ENCODE data around the gene EIF5B.

Gene EIF5B

GRCh38 chr2:99373144-99373543 is 36.0 kb downstream of the EIF5B start:
- DNase-seq (ENCODE audit: low read depth) = no peak

GRCh38 chr2:99374747-99375146 is 37.6 kb downstream of the EIF5B start:
- DNase-seq (ENCODE audit: low read depth) = no peak

- no peak for DNase-seq (ENCODE audit: low read depth)
Measured at GRCh38 chr2:99376254-99376864, 39.2 kb downstream of the EIF5B start.

- no peak for DNase-seq (ENCODE audit: low read depth)
Measured at GRCh38 chr2:99377879-99378278, 40.7 kb downstream of the EIF5B start.

- no peak for DNase-seq (ENCODE audit: low read depth)
Measured at GRCh38 chr2:99380376-99381010, 43.3 kb downstream of the EIF5B start.

GRCh38 chr2:99382143-99382542 is 45.0 kb downstream of the EIF5B start:
- no peak for DNase-seq (ENCODE audit: low read depth)

- peak; percentile 52 for DNase-seq (ENCODE audit: low read depth)
Measured at GRCh38 chr2:99386011-99386410, 48.8 kb downstream of the EIF5B start.

GRCh38 chr2:99388892-99389291 is 51.7 kb downstream of the EIF5B start:
- DNase-seq (ENCODE audit: low read depth) = no peak

- DNase-seq (ENCODE audit: low read depth) = peak; percentile 60
Measured at GRCh38 chr2:99389371-99389770, 52.2 kb downstream of the EIF5B start.

GRCh38 chr2:99389946-99390345 is 52.8 kb downstream of the EIF5B start:
- DNase-seq (ENCODE audit: low read depth) = peak; percentile 24

- no peak for DNase-seq (ENCODE audit: low read depth)
Measured at GRCh38 chr2:99395589-99396130, 58.5 kb downstream of the EIF5B start.

- DNase-seq (ENCODE audit: low read depth) = no peak
Measured at GRCh38 chr2:99397266-99397920, 60.2 kb downstream of the EIF5B start.

GRCh38 chr2:99398303-99398702 is 61.1 kb downstream of the EIF5B start:
- DNase-seq (ENCODE audit: low read depth) = no peak

- DNase-seq (ENCODE audit: low read depth) = no peak
Measured at GRCh38 chr2:99399063-99399462, 61.9 kb downstream of the EIF5B start.

- no peak for DNase-seq (ENCODE audit: low read depth)
Measured at GRCh38 chr2:99399795-99400194, 62.6 kb downstream of the EIF5B start.

GRCh38 chr2:99401841-99402240 is 64.7 kb downstream of the EIF5B start:
- DNase-seq (ENCODE audit: low read depth) = no peak

GRCh38 chr2:99403084-99403483 is 65.9 kb downstream of the EIF5B start:
- DNase-seq (ENCODE audit: low read depth) = no peak

GRCh38 chr2:99403524-99403923 is 66.3 kb downstream of the EIF5B start:
- DNase-seq (ENCODE audit: low read depth) = peak; percentile 38

- DNase-seq (ENCODE audit: low read depth) = no peak
Measured at GRCh38 chr2:99404039-99404796, 67.0 kb downstream of the EIF5B start.

- DNase-seq (ENCODE audit: low read depth) = no peak
Measured at GRCh38 chr2:99404797-99405669, 67.8 kb downstream of the EIF5B start.

- no peak for DNase-seq (ENCODE audit: low read depth)
Measured at GRCh38 chr2:99406137-99406536, 68.9 kb downstream of the EIF5B start.

- no peak for DNase-seq (ENCODE audit: low read depth)
Measured at GRCh38 chr2:99410276-99410675, 73.1 kb downstream of the EIF5B start.

Data from iris pigment epithelial cell (primary cell).